Smooth muscle cell (in vitro differentiated cells): ENCODE results near the gene LINC01488. TPM values are rescaled to one million over a fixed set of nuclear protein-coding genes. Genes with fewer than 3 reads are reported as not detected.

ENCODE experiments used
- DNase-seq: peaks from one replicate; lab custom pipeline; 2025; ENCODE audit not compliant: unreplicated experiment; lab: John Stamatoyannopoulos, UW
- H2AFZ ChIP-seq: fragments of 200-600 bp; sonication (generic); 2 replicates; pipeline ENCODE4 v1.6.0; 2016; ENCODE audit warnings: antibody characterized with exemption, low read depth, mild to moderate bottlenecking
- H3F3A ChIP-seq: fragments of 200-600 bp; sonication (generic); 2 replicates; pipeline ENCODE4 v1.6.0; 2017; ENCODE audit warnings: antibody characterized with exemption, low read depth
- H3K27ac ChIP-seq: fragments of 200-600 bp; sonication (generic); 2 replicates; pipeline ENCODE4 v1.5.1; 2016; ENCODE audit warnings: low read depth, mild to moderate bottlenecking
- H3K27me3 ChIP-seq: fragments of 200-600 bp; sonication (generic); 2 replicates; pipeline ENCODE4 v1.6.1; 2016; ENCODE audit warnings: low read depth, mild to moderate bottlenecking
- H3K36me3 ChIP-seq: fragments of 200-600 bp; sonication (generic); 2 replicates; pipeline ENCODE4 v1.5.1; 2016; ENCODE audit warnings: low read depth
- H3K4me1 ChIP-seq: fragments of 200-600 bp; sonication (generic); 2 replicates; pipeline ENCODE4 v1.5.1; 2016; ENCODE audit warnings: low read depth
- H3K4me2 ChIP-seq: fragments of 200-600 bp; sonication (generic); 2 replicates; pipeline ENCODE4 v1.6.0; 2016; ENCODE audit warnings: mild to moderate bottlenecking
- H3K4me3 ChIP-seq: fragments of 200-600 bp; sonication (generic); 2 replicates; pipeline ENCODE4 v1.5.1; 2016; ENCODE audit warnings: mild to moderate bottlenecking
- H3K79me2 ChIP-seq: fragments of 200-600 bp; sonication (generic); 2 replicates; pipeline ENCODE4 v1.6.0; 2016; ENCODE audit warnings: low read depth, mild to moderate bottlenecking
- H3K9ac ChIP-seq: fragments of 200-600 bp; sonication (generic); 2 replicates; pipeline ENCODE4 v1.6.0; 2016; ENCODE audit warnings: low read depth
- H3K9me3 ChIP-seq: fragments of 200-600 bp; sonication (generic); replicated peaks from 2 replicates; pipeline ENCODE4 v1.5.1; 2016; ENCODE audit warnings: low read depth
- H4K20me1 ChIP-seq: fragments of 200-600 bp; sonication (generic); 2 replicates; pipeline ENCODE4 v1.6.0; 2016; ENCODE audit warnings: low read depth
- WGBS: methylation state at CpG from one replicate; pipeline ENCODE4 v1.1.7; 2016; ENCODE audit warnings: low lambda C conversion rate; 5-methylcytosine and 5-hydroxymethylcytosine counted together
- polyA plus RNA-seq: library from polyadenylated mRNA; unstranded; fragments of >200 nt; fragmentation: Nextera tagmentation; extraction: Ambion mirVana; gene quantifications from 2 replicates; pipeline ENCODE4 v1.2.1, GENCODE V29; 2016
- total RNA-seq: library from RNA; depleted of rRNA; stranded (reverse); fragments of >200 nt; gene quantifications from 2 replicates; pipeline ENCODE4 v1.2.3, GENCODE V29; 2014
- TF ChIP-seq, protein P1 (sequence below): fragments of 200-600 bp; sonication (generic); IDR thresholded peaks from 2 replicates; pipeline ENCODE4 v1.5.1; 2017; ENCODE audit warnings: borderline replicate concordance, mild to moderate bottlenecking, antibody characterized with exemption; ENCODE audit not compliant: insufficient read depth, poor library complexity, severe bottlenecking

Gene LINC01488
- total and polyA plus RNA-seq, 2 experiments from 2014 or later = not detected

DNA sequence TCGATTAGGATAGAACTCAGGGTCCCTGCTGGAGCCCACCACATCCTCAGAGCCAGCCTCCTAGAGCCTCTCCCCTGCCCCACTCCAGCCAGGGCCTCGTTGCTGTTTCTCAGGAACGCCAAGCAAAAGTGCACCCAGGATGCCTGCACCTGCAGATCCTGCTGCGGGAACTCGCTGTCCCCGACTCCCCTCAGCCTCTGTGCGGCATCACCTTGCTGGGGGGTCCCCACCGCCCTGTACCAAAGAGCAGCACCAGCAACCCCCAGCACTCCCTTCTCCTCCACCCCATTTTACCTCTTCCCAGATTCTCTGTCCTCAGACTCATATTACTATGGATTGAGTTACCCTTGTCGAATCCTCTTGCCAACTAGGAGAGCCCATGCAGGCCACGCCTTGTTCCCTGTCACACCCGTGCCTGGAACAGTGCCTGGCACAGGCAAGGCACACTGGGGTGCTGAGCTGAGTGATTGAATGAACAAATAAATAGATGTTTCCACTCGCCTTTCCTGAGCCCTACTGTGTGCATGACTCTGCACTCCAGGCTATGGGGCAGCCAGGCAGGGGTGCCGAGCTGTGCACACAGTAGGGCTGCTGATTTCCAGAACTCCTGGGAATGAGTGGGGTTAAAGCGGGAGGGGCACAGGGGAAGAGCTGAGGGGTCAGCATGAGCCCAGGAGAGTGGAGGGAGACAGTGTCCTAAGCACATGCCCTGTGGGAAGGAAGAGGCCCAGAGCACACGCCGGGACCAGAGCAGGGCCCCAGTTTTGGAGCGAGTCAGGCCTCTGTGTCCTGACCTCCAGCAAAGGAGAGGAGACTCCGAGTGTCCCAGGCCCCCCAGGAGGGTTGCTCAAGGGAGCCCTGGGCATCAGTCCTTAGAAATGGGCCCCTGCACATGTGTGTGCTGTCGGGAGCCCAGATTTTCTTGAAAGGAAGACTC is 44.3 kb downstream of the LINC01488 start:
- Histone ChIP-seq H3K27ac (no peak overlapping the region), H4K20me1 (no peaks in the 10 kb centered on the region), H3K4me2 (no peak overlapping the region), H3K4me1 (peaks cover 9% of the 10 kb centered on the region), H3K79me2 (no peaks in the 10 kb centered on the region), H3K4me3 (no peak overlapping the region), H2AFZ (no peak overlapping the region), H3K9me3 (no peaks in the 10 kb centered on the region), H3K9ac (no peak overlapping the region), H3F3A (no peaks in the 10 kb centered on the region), H3K36me3 (no peaks in the 10 kb centered on the region), H3K27me3 (no peaks in the 10 kb centered on the region)
- no peak for DNase-seq
- TF ChIP-seq, protein P1, sequence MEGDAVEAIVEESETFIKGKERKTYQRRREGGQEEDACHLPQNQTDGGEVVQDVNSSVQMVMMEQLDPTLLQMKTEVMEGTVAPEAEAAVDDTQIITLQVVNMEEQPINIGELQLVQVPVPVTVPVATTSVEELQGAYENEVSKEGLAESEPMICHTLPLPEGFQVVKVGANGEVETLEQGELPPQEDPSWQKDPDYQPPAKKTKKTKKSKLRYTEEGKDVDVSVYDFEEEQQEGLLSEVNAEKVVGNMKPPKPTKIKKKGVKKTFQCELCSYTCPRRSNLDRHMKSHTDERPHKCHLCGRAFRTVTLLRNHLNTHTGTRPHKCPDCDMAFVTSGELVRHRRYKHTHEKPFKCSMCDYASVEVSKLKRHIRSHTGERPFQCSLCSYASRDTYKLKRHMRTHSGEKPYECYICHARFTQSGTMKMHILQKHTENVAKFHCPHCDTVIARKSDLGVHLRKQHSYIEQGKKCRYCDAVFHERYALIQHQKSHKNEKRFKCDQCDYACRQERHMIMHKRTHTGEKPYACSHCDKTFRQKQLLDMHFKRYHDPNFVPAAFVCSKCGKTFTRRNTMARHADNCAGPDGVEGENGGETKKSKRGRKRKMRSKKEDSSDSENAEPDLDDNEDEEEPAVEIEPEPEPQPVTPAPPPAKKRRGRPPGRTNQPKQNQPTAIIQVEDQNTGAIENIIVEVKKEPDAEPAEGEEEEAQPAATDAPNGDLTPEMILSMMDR = no peak
- 92% methylated on average over 19 of the region's 19 CpGs for WGBS

DNA sequence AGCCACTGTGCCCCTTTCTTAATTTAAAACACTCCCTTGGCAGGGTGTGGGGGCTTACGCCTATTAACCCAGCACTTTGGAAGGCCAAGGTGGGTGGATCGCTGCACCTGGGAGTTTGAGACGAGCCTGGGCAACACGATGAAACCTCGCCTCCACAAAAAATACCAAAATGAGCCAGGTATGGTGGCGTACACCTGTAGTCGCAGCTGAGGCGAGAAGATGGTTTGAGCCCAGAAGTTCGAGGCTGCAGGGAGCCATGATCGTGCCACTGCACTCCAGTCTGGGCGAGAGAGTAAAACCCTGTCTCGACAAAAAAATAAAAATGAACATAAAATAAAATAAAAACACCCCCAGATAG is 45.0 kb downstream of the LINC01488 start:
- Histone ChIP-seq H3K36me3 (no peaks in the 10 kb centered on the region), H3K27me3 (no peaks in the 10 kb centered on the region), H3K4me3 (no peak overlapping the region), H3K27ac (no peak overlapping the region), H3K4me2 (no peak overlapping the region), H4K20me1 (no peaks in the 10 kb centered on the region), H3F3A (no peaks in the 10 kb centered on the region), H3K9ac (no peak overlapping the region), H3K9me3 (no peaks in the 10 kb centered on the region), H3K4me1 (peaks cover 9% of the 10 kb centered on the region), H2AFZ (no peak overlapping the region), H3K79me2 (no peaks in the 10 kb centered on the region)
- no peak for DNase-seq
- TF ChIP-seq, protein P1 = no peak
- WGBS = 96% methylated on average over 12 of the region's 12 CpGs

DNA sequence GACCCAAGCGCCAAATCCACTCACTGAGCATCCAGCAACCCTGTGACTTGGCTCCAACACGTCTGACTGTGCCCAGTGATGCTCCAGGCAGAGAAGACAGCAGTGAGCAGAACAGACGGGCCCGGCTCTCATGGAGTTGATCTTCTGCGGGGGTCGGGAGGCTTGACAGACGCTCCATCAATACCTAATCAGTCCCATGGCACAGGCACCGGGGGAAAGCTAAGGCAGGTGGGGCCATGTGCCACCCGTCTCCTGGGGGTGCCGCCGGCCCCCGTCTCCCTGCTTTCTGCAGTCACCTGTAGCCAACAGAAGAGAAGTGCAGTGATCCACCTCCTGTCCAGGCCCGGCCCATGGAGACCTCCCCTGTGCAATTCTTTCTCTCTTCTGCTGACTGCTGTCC is 47.5 kb downstream of the LINC01488 start:
- H3K27ac ChIP-seq = no peak overlapping the region
- no peaks in the 10 kb centered on the region for H4K20me1 ChIP-seq
- DNase-seq = no peak
- H3K4me3 ChIP-seq = no peak overlapping the region
- no peak overlapping the region for H3K9ac ChIP-seq
- H3K4me2 ChIP-seq = no peak overlapping the region
- peaks cover 7% of the 10 kb centered on the region for H3K4me1 ChIP-seq
- no peak overlapping the region for H2AFZ ChIP-seq
- H3K36me3 ChIP-seq = no peaks in the 10 kb centered on the region
- H3K79me2 ChIP-seq = no peaks in the 10 kb centered on the region
- H3K9me3 ChIP-seq = no peaks in the 10 kb centered on the region
- H3K27me3 ChIP-seq = no peaks in the 10 kb centered on the region
- H3F3A ChIP-seq = no peaks in the 10 kb centered on the region
- TF ChIP-seq, protein P1 = no peak
- 93% methylated on average over 13 of the region's 13 CpGs for WGBS
